PFSK-1 (cell line): ENCODE data around the gene COL25A1.

Experiments
- POLR2AphosphoS5 ChIP-seq: IDR thresholded peaks from 2 replicates; pipeline ENCODE4 v1.6.1; 2012; ENCODE audit warnings: low read depth, mild to moderate bottlenecking, control low read depth, low read length, moderate library complexity
- TAF1 ChIP-seq: IDR thresholded peaks from 2 replicates; pipeline ENCODE4 v1.6.1; 2012; ENCODE audit warnings: low read length, control low read depth, borderline replicate concordance; ENCODE audit not compliant: insufficient read depth

DNA sequence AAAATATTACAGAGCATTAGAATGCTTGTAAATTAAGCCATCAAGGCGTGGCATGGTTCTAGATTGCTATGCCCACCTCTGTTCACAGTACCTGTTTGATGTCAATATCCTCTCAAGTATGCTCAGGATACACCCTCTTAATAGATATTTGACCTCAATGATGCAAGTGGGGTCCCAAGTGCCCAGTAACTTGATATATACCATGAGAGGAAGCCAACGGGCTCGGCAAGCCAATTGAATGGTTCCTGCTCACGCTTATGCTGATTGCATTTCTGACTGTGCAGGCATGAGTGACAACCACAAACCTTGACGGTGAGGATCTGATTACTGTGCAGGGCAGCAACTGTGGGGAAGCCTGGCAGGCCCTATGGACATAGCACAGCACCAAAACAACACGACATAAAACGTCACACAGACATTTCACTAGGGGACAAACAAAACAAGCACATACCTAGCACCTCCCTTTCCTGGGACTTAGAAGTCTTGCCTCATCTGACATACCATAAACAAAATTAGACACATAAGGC lies 360.5 kb downstream of the COL25A1 start:
- TF ChIP-seq POLR2AphosphoS5 (no peak), TAF1 (no peak)
